Stimulated activated CD4-positive, alpha-beta T cell treated with anti-CD3 and anti-CD28 coated beads, Interleukin-2, amount 100 ng/mL, for 48 hours (primary cell): ENCODE measurements around the gene TMEM233.

Experiments
- DNase-seq, 2 donors: peaks; one replicate each; pipeline ENCODE4 v3.0.0-alpha.2; 2020

The TMEM233 gene

DNA sequence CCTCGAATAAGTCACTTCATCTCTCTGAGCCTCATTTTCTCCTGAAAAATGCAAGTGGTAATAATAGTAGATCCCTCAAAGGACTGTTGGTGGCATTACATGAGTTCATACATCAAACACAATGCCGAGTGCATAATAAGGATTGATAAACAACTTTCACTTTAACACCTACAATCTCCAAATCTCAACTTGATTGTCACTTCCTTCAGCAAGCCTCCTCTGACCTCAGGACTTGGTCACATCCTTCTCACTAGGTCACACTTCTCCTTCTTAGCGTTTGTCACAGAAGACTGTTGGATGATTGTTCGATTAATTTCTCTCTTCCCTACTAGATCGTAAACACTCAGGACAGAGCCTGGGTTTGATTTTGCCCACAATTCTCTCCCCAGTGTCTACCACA, 66.5 kb downstream of the TMEM233 start:
- no peak for DNase-seq

DNA sequence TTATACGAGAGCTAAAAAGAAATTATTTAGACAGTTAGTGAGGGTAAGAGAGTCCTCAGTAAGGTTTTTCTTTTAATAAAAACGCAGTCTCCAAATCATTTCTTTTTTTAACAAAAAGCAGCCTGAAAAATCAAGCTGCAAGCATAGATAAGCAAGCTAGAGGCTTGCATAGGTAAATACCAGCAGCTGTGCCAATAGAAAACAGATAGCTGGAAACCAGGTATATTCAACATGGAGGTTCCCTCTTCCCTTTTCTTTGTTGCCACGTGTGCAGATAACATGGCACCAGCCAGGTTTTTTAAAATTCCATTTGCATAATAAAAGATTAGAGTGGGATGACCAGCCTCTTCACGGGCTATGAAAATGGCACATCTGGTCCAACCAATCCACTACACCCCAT, 68.3 kb downstream of the TMEM233 start:
- DNase-seq, result no peak

DNA sequence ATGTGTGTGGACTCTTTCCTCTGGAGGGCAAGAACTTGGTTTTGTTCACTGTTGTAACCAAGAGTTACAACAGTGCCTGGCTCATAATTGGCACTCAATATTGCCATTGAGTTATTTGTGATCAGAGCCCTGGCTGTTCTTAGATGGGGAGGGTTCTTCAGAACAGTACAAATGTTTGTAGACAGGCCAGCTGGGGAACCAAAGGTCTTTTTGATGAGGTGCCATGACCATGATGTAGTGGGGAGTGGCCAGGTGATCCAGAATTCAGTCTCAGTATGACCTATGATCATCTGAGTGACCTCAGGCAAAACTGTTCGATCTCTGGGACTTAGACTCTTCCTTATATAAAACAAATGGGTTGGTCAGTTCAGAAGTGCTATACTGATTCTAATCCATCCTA, 71.1 kb downstream of the TMEM233 start:
- no peak for DNase-seq

DNA sequence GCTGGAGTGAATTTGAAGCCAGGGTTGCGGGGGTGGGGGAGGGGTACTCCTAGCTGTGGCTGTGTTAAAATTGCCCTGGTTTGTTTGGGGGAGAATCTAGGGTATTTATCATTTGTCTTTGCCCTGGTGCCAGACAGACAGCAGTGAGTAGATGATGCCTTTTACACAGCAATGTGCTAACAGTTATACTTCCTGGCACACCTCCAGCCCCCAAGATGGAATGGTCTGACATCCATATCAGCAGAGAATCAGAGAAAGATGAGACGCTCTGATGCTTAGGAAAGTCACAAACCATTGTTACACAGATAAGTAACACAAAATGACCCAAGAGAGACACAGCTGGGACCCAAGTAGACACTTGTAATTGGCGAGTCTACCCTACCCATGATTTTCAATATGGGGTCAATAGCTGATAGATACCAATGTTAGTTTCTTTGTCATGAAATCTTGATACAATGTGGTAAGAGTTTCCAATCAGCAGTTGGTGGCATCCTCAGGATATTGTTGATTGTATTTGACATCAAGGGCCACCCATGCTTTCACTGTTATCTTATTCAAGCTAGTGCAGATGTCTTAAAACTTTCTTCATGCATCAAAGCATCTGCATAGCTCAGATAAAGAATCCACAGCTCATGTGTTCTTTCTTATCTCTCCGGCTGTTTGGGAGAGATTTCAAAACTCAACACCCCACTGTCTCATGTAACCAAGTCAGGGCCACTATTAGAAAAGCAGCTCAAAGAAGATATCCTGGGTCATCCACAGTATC, 71.8 kb downstream of the TMEM233 start:
- DNase-seq, result no peak

DNA sequence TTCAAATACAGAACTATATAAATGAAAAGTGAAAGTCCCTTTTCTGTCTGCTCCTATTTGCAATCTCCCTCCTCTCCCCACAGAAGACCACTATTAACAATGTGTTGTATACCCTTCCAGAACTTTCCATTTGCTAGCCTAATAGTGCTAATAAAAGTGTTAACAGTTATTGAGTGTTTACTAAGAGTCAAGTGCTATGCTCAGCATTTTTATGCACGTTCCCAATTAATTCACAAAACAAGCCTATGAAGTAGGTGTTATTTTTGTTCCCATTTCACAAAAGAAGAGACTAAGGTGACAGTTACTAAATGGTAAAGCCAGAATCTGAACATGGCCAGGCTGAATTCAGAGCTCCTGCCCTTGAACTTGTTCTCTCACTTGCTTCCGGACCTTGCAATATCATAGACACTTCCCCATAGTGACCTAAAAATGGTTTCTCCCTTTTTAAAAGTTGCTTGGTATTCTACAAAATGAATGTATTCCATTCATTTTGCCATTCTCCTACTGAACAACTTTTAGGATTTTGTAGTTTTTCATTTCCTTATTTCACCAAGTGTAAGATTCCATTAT, 72.7 kb downstream of the TMEM233 start:
- no peak for DNase-seq

DNA sequence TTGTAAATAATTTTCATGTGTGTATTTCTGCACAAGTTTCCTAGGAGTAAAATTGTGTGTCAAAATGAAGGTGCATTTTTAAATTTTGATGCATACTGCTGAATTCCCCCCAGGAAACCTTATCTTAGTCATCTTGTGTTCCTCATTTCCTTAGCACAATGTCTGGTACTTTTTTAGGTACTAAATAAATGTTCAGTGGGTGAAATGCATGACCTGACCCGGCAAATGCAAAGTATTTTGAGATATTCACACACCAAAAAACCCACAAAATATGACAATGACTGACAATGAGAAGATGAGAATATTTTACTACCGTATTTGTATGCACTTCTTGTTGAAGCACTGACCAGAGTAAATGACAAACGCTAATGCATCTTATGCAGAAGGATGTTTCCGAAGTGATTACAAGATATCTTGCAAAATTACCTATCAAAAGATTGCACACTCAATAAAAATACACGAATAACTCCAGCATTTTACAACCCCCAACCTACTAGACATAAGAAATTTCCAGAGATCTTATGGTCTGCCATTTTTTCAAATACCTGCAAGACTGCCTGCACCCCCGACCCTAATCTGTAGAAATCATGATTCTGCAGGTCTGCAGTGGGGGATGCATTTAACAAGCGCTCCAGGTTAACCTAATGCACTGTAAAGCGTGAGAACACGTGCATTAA, 73.5 kb downstream of the TMEM233 start:
- no peak for DNase-seq

DNA sequence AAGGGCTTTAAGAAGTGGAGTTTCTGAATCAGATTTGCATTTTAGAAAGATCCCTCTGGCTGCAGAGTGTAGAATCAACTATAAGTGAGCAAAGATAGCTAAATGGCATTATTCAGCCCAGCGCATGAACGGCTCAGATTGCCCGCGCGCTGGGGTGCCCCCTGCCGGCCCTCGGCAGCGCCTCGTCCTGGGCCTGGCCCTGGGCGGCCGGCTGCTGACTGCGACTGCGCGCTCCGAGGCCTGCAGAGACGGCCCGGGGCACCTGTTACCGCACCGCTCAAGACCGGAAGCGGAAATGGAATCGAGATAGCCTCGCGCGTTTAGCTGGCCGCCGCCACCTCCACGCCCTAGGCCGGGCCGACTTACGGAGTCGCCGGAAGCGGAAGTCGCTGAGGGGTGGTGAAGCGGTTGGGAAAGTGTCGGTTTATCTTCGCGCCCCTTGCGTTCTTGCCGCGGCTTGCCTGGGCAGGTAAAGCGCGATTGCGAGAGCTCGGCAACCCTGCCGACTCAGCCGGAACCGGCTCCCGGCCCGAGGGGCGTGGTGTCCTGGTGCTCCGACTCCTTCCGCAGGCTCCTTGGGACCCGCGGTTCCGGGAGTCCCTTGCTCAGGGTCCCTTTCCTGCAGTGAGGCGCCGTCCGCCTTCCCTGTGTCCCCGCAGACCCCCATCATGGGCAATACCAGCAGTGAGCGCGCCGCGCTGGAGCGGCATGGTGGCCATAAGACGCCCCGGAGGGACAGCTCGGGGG, 74.2 kb downstream of the TMEM233 start, which contains the start of gene PRKAB1:
PRKAB1 (plus strand) TSS at position 557 of the 747 bp plus-strand sequence; CDS start at position 669, 112 bp downstream.
- peak; percentile 92 to 93 for DNase-seq

DNA sequence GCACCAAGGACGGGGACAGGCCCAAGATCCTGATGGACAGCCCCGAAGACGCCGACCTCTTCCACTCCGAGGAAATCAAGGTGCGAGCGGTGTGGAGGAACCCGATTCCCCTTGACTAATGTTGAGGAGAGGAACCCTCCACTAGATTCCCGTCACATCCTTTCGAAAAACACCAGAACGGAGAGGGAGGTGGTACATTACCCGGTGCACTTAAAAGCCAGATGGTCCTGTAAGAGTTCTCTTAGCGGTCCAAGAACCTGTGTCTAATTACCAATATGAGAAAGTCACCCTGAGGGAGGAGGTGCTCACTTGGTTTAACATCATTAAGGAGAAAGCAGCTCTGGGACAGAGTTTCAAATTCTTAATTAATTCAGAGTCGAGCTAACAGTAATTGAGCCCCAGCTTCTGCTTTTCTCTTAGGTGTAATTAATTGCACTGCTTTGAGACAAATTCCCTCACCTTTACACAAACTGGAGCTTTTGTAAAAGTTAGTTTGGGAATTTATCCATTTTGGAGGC, 74.8 kb downstream of the TMEM233 start:
- peak in 1 of 2 donors; percentile 12 for DNase-seq

DNA sequence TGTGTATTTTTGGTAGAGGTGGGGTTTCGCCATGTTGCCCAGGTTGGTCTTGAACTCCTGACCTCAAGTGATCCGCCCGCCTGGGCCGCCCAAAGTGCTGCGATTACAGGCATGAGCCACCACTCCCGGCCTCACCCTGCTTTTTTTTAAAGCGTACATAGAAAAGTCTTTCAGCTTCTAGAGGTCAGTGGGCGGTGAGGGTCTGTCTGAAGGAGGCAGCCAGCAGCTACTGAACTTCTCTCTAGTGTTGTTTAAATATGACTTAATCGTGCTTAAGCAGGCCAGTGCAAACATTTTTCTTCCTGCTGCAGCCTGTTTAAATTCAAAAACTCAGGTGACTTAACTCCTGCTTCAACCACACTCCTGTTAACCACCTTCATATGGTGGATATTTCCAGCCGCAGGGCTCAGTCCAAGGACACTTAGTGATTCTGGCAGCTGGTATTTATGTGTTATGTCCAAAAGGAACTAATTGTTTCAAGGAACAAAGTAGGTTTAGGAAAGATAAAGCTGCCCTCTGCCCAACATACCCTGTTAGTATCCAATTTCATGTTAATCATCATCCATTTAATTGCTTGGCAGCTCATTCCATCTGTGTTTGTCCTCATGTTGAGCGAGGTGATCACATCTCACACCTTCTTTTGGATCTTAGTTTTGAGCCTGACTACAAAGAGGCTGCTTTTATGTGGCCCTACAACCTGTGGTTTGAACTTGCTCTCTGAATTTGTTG, 76.3 kb downstream of the TMEM233 start:
- DNase-seq, result no peak

DNA sequence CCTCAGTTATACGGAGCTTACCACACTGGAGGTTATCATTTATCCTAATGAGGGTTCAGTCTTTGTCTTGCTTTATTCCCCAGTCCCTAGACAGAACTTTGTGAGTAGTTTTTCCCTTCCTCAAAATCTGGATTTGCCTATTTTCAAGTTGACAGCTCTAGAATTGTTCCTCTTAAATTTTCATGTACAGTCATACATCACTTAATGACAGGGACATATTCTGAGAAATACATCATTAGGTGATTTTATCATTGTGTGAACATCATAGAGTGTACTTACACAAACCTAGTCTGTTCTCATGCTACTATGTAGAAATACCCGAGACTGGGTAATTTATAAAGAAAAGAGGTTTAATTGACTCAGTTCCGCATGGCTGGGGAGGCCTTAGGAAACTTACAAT, 77.5 kb downstream of the TMEM233 start:
- DNase-seq, result no peak

DNA sequence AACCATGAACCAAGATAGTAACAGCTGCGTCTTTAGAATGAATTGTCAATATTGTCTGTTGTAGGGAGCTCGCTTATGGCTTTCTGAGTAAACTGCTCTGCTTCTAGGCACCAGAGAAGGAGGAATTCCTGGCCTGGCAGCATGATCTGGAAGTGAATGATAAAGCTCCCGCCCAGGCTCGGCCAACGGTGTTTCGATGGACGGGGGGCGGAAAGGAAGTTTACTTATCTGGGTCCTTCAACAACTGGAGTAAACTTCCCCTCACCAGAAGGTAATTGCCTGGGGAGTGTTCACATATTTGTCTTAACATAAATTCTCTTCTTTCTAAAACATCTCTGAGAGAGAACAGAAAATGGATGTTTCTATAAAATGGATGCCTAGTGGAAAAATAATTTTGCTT, 78.6 kb downstream of the TMEM233 start:
- DNase-seq, result no peak

DNA sequence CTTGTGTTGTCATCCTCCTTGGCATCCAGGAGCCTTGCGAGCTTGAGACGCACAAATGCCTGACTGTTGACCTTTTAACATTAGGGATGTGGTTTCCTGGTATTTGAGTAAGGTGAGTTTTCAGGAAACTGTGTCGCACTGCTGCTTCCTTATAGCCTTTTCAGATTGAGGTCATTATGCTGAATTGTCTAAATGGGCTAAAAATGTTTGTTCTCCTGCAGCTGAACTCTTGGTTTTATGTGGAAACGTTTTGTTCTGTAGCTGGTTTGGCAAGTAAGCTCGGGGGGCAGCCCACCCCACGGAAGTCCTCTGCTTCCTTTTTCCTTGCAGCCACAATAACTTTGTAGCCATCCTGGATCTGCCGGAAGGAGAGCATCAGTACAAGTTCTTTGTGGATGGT, 80.1 kb downstream of the TMEM233 start:
- no peak for DNase-seq

DNA sequence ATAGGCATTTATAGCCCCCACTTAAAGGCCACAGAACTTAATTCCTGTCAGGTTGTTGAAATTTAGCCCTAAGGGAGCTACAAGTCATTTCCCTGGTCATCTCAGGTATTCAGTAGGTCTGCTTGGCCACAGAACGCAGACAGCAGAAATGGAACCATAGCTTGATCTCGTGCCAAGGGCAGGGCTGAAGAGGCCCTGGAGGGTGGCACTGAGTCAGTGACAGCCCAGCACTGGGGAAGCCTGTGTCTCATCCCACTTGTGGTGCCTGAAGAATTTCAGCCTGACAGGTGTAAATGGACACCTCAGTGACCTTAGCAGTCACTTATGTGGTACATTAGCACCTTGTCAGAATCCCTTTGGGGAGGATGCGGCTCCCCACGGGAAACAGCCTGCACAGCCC, 81.0 kb downstream of the TMEM233 start:
- no peak for DNase-seq

DNA sequence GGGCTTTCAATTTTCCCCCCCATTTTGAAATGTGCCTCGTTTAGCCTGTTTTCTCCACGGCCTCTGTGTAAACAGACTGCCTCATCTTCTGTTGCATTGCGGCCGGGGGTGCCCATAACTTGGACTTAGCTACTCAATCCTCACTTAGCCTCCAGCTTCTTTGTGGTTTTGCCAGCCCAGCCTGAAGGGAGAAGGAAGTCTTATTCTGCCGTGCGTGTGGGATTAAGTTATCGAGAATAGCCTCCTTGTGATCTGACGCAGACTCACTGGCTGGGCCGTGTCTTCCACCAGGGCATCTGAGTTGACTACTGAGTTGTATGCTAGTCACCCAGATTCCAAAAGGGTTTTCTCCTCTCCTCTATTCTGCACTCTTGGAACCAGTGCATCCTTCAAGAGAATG, 82.4 kb downstream of the TMEM233 start:
- no peak for DNase-seq

DNA sequence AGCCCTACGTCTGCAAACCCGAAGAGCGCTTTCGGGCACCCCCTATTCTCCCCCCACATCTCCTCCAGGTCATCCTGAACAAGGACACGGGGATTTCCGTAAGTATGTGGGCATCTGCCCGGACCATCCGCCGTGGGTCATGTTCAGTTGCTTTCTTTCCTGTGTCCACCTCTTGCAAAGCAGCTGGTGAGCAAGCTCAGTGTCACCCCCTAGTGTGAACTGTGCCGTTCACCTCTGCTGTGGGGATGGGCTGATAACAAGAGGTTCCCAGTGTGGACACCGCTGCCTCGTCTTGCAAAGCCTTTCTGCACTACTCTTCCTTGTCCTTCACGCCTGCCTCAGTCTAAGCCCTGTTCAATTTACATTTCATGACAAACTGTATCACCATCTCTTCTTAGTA, 83.0 kb downstream of the TMEM233 start:
- no peak for DNase-seq

DNA sequence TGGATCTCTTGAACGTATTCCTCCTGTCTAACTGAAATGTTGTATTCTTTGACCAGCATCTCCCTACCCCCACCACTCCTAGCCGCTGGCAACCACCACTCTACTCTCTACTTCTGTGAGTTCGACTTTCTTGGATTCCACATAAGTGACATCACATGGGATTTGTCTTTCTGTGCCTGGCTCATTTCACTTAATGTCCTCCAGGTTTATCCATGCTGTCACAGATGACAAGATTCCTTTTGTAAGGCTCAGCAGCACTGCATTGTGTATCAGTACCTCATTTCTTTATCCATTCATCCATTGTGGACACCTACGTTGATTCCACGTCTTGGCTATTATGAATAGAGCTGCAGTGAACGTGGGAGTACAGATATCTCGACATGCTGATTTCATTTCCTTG, 84.9 kb downstream of the TMEM233 start:
- DNase-seq, result no peak

DNA sequence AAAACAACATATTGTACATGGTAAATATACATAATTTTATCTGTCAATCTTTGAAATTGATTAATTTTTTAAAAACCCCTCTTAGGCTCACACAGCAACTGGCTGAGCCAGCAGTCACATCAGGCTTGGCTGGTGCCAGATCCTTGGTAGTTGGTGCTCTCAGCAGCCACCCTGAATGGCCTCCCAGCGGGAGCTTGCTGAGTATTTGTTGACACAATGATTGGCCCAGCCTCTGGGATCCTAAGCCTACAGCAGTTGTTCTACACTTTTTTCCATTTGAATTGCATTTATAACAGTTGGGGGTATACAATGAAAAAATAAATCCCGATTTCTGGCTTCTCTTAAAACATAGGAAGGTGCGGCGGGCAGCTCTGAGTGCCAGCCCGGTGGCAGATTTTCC, 85.5 kb downstream of the TMEM233 start:
- DNase-seq, result no peak

DNA sequence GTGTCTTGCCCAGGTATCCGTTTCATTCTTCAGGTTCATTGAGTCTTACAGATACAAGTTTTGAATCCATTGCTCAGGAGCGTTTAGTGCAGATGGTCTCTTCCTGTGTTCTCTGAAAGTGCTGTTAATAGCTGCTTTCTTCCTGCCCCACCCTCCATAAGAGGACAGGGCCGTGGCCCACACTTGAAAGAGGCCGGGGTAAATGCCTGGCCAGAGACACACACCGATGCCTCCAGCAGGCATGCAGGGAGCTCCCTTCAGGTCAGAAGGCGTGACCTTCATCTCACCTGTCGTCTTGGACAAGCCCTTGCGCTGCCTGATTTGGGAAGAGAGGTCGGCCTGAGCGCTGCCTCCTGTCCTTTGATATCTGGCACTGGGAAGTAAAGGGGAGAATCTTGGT, 85.9 kb downstream of the TMEM233 start:
- no peak for DNase-seq

DNA sequence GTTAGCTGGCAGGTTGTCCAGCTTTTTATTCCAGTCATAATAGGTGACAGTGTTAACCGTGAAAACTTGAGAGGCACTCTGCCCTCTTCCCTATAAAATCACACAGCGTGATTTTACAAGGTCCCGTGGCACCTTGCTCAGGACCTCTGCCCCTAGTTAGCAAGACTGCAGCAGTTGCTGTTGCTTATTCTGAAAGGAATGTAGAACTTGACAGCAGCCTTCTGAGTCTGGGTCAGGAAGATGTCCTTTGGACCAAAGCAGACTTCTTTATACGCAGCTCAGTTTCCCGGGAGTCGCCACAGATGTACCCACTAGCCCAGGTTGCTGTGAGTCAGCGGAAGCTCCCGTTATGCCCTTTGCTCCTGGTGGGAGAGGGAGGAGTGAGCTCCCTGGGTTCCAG, 87.5 kb downstream of the TMEM233 start:
- no peak for DNase-seq

DNA sequence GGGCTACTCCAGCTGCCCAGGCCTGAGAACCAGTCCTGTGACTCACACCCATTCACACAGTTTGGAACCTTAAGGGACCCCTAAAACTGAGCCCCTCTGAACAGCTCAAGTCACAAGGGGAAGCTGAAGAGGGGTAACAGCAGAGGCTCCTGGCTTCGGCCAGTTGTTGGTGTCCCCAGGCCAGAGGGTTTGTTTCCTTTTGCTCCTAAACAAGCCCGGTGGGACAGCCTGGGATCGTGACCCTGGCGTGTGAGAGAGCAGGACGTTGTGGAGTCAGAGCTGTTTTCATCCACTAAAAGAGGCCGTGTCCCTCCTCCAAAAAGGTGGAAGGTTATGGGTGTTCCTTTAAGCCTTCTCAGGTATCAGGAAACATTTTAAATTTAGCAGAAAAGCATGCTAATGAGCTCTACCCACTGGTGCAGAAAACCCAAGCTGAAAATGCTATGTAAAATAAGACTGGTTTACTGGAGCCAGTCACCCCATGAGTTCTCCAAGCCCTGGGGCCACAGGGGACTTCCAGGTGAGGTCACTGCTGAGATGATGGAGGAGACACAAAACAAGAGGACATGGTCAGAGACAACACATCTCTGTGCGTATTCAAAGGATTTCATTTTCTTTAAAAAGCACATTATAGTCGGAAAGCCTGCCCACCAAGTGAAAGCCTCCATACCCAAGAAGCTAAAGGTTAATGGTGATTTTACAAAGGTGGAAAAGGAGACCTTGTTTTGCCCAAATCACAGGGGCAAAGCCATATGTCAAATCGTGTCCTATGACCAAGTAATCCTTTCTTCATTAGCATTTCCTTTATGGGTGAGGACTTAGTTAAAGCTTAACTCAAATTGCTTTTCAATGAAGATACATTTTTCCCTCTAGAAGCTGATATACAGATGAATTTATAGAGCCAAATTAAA, 88.4 kb downstream of the TMEM233 start:
- no peak for DNase-seq

DNA sequence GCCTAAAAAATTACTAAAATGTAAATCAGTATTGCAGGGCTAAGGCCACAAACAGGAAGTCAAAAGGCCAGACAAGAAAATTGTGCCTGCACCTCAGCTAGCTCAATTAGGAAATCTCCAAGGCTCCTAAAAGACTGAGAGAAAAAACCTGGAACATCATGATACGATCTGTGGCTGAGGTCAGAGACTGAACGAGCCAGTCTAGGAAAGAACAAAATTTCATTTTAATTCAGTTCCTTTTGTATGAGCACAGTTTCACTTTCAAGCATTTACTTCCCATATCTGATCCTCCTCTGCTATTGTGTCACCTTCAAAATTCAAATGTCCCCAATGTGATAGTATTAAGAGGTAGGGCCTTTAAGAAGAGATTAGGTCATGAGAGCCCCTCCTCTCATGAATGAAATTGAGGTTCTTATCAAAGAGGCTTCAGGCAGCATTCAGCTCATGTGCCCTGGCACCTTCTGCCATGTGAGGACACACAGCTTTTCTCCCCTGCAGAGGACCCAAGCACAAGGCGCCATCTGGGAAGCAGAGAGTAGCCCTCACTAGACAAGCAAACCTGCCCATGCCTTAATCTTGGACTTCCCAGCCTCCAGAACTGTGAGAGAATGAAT, 89.2 kb downstream of the TMEM233 start:
- DNase-seq, result no peak
